ENCODE measurements around the gene TKT.
"Not testable (repeated sequence)": the region's sequence is repeated elsewhere in the genome, so short reads cannot be mapped to it uniquely, and the experiment has no call there.

TKT gene, protein sequence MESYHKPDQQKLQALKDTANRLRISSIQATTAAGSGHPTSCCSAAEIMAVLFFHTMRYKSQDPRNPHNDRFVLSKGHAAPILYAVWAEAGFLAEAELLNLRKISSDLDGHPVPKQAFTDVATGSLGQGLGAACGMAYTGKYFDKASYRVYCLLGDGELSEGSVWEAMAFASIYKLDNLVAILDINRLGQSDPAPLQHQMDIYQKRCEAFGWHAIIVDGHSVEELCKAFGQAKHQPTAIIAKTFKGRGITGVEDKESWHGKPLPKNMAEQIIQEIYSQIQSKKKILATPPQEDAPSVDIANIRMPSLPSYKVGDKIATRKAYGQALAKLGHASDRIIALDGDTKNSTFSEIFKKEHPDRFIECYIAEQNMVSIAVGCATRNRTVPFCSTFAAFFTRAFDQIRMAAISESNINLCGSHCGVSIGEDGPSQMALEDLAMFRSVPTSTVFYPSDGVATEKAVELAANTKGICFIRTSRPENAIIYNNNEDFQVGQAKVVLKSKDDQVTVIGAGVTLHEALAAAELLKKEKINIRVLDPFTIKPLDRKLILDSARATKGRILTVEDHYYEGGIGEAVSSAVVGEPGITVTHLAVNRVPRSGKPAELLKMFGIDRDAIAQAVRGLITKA

DNA sequence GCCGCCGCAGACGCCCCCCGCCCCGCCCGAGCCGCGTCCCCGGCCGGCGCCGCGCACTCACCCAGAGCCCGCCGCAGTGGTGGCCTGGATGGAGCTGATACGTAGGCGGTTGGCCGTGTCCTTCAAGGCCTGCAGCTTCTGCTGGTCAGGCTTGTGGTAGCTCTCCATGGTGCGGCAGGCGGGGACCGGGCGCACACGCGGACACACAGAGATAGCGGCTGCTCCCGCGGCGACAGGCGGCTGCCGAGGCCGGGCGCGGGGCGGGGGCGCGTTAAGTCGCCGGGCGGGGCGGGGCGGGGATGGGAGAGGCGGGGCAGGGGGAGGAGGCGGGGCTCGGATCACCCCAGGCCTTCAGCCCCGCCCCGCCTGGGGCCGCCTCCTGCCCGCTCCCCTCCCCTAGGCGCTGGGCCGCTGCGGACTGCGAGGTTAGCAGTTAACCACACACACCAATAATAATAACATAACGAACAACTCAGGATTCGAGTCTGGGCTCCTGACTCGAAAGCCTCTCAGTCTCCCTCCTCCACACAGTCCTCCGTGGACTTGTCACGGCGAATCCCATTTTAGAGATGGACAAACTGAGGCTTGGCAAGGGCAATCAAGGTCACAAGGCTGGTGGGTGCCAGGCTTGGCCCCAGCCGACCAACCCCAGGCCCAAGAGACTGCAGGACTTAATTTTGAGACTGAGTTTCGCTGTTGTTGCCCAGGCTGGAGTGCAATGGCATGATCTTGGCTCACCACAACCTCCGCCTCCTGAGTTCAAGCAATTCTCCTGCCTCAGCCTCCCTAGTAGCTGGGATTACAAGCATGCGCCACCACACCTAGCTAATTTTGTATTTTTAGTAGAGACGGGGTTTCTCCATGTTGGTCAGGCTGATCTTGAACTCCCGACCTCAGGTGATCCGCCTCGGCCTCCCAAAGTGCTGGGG is at the start of gene TKT:
TKT (minus strand) TSS at position 248 of the 929 bp plus-strand sequence; CDS start at position 168, 80 bp downstream.
- Histone ChIP-seq H3K27ac (peak within 1 kb of the TSS; percentile 7), H3K27me3 (replicated peaks) (no peaks in the 10 kb centered on the region), H3K36me3 (replicated peaks) (no peaks in the 10 kb centered on the region), H3K4me3 (ENCODE audit: low read depth, low read length) (peak within 1 kb of the TSS; percentile 95)
- TF ChIP-seq CTCF (IDR thresholded peaks at IDR 0.05; ENCODE audit: low read depth, low read length, missing control alignments), result no peak
- in situ Hi-C loops (cut with HindIII; ENCODE audit: low pct_ligation_motif_present, low sequenced_read_pairs), result no loop called here
- peak; percentile 84 for DNase-seq

DNA sequence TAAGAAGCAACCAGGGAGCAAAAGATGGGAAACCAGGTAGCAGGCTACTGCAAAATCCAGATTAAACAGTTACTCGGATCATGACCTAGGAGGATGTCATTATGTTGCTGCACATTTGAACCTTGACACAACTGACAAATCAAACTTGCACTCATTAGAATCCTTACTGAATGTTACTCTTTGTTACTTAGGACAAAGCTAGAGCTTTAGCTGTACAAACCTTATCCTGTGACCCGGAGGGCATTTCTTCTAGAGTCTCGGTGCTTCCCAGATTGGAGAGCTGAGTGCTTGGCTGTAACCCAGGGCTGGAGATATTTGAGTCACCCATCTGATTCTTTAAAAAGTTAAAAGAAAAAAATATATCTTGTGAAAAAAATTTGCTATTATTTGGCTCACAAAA is 48.1 kb upstream of the TKT start:
- in situ Hi-C loops (cut with HindIII; ENCODE audit: low pct_ligation_motif_present, low sequenced_read_pairs), result no loop called here
- Histone ChIP-seq H3K4me3 (ENCODE audit: low read depth, low read length) (no peak overlapping the region), H3K27ac (no peak overlapping the region), H3K36me3 (replicated peaks) (peaks cover 26% of the 10 kb centered on the region), H3K27me3 (replicated peaks) (no peaks in the 10 kb centered on the region)
- DNase-seq, result no peak
- no peak for TF ChIP-seq CTCF (IDR thresholded peaks at IDR 0.05; ENCODE audit: low read depth, low read length, missing control alignments)

DNA sequence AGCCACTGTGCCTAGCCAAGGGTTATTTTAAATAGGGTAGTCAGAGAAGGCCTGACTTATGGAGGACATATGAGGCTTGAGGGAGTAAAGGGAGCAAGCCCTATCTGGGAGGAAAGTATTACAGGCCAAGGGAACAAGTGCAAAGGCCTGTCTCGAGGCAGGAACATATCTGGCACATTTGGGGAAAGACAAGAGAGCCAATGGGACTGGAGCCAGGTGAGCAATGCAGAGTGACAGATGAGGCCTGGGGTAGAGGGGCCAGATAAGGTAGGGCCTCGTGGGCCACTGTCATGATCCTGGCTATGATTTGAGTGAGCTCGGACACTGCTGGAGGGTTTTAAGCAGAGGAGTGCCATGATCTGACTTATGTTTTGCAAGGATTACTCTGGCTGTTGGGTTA is 47.7 kb upstream of the TKT start:
- Histone ChIP-seq H3K36me3 (replicated peaks) (peaks cover 30% of the 10 kb centered on the region), H3K4me3 (ENCODE audit: low read depth, low read length) (no peak overlapping the region), H3K27me3 (replicated peaks) (no peaks in the 10 kb centered on the region), H3K27ac (no peak overlapping the region)
- no peak for TF ChIP-seq CTCF (IDR thresholded peaks at IDR 0.05; ENCODE audit: low read depth, low read length, missing control alignments)
- no peak for DNase-seq
- in situ Hi-C loops (cut with HindIII; ENCODE audit: low pct_ligation_motif_present, low sequenced_read_pairs), result no loop called here

DNA sequence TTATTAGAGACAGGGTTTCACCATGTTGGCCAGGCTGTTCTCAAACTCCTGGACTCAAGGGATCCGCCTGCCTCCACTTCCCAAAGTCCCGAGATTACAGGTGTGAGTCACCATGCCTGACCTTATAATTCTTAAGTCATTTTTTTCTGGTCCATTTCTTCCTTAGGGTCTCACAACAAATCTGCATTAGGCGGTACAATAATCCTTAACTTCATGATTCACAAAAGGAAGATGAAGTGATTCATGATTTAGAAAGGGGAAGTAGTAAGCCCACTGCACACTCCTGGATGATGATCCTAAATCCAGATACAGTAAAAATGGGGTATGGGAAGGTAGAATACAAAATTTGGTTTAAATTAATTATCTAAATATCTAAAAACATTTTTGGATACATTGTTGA is 45.0 kb upstream of the TKT start:
- no peak for DNase-seq
- peaks cover 38% of the 10 kb centered on the region for H3K36me3 ChIP-seq (replicated peaks)
- in situ Hi-C loops (cut with HindIII; ENCODE audit: low pct_ligation_motif_present, low sequenced_read_pairs), result no loop called here

GRCh38 chr3:53299611-53300023 is 43.8 kb upstream of the TKT start:
- in situ Hi-C loops (cut with HindIII; ENCODE audit: low pct_ligation_motif_present, low sequenced_read_pairs); H3K27ac ChIP-seq; H3K4me3 ChIP-seq (ENCODE audit: low read depth, low read length); H3K27me3 ChIP-seq (replicated peaks): not testable (repeated sequence)
- TF ChIP-seq CTCF (IDR thresholded peaks at IDR 0.05; ENCODE audit: low read depth, low read length, missing control alignments), result peak; percentile 74
- peak; percentile 47 for DNase-seq
- H3K36me3 ChIP-seq (replicated peaks), result peaks cover 39% of the 10 kb centered on the region

More for the DNA sequence above, 45.0 kb upstream of the TKT start:
- no peak overlapping the region for H3K27ac ChIP-seq
- no peak for TF ChIP-seq CTCF (IDR thresholded peaks at IDR 0.05; ENCODE audit: low read depth, low read length, missing control alignments)
- H3K27me3 ChIP-seq (replicated peaks), result no peaks in the 10 kb centered on the region
- H3K4me3 ChIP-seq (ENCODE audit: low read depth, low read length), result no peak overlapping the region
